Suppressor macrophage treated with lipopolysaccharide for 1 hour (primary cell): ENCODE results near the gene ZBTB7C.
"Not testable (repeated sequence)": the region's sequence is repeated elsewhere in the genome, so short reads cannot be mapped to it uniquely, and the experiment has no call there.

Source experiments
- DNase-seq, 3 donors: peaks; one replicate each; pipeline ENCODE4 v3.0.0-alpha.2; 2020 to 2022

The ZBTB7C gene

GRCh38 chr18:48408727-48409590 is at the start of gene ZBTB7C:
Gene ZBTB7C, minus strand, starts transcription at chr18:48409383.
- DNase-seq = peak; percentile 56 to 84 (median 67)

GRCh38 chr18:48456838-48457237 is 47.7 kb upstream of the ZBTB7C start:
- DNase-seq = no peak

- peak in 2 of 3 donors; percentile 17 to 20 for DNase-seq
Observed at GRCh38 chr18:48455555-48456478, 46.6 kb upstream of the ZBTB7C start.

GRCh38 chr18:48454261-48454757 is 45.1 kb upstream of the ZBTB7C start:
- DNase-seq = no peak

GRCh38 chr18:48453330-48454066 is 44.3 kb upstream of the ZBTB7C start:
- DNase-seq = no peak

GRCh38 chr18:48452861-48453323 is 43.7 kb upstream of the ZBTB7C start:
- DNase-seq = peak in 1 of 3 donors; percentile 26

- no peak for DNase-seq
Observed at GRCh38 chr18:48450685-48451084, 41.5 kb upstream of the ZBTB7C start.

- peak; percentile 84 to 90 (median 89) for DNase-seq
Observed at GRCh38 chr18:48446582-48447225, 37.5 kb upstream of the ZBTB7C start.

DNA sequence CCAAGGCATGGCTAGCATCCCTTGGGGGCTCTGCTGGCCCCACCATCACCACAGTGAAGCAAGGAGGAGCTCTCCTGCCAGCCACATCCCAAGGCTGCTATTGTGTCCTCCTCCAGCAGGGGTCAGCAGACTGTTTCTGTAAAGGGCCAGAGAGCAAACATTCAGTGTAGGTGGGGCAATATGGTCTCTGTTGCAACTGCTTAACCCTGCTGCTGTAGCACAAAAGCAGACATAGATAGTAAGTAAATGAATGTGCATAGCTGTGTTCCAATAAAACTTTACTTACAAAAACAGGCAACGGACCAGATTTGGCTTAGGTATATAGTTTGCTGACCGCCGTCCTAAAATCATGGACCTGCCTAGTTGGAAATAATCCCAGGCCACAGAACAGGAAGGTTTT is 36.4 kb upstream of the ZBTB7C start:
- peak; percentile 90 to 95 (median 91) for DNase-seq

DNA sequence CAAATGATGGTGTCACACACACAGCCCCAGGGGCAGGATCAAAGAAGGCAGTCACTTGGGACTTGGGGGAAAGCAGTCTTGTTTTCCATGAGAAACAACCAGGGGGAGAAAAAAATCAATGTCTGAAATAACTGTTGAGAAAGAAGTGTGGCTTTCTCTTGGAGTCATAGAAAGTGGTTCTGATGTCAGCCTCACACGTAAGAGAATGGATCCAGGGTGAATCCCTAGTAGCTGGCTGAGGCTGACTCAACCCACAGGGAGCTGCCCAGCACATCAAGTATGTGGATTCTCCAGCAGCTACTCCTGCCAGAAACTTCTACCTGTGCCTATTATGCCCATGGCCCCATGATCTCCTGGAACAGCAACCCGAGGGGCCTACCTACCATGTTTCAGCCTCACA is 33.6 kb upstream of the ZBTB7C start:
- DNase-seq = peak; percentile 21 to 42 (median 36)

- no peak for DNase-seq
Observed at GRCh38 chr18:48441405-48441881, 32.3 kb upstream of the ZBTB7C start.

GRCh38 chr18:48440924-48441323 is 31.7 kb upstream of the ZBTB7C start:
- no peak for DNase-seq

DNA sequence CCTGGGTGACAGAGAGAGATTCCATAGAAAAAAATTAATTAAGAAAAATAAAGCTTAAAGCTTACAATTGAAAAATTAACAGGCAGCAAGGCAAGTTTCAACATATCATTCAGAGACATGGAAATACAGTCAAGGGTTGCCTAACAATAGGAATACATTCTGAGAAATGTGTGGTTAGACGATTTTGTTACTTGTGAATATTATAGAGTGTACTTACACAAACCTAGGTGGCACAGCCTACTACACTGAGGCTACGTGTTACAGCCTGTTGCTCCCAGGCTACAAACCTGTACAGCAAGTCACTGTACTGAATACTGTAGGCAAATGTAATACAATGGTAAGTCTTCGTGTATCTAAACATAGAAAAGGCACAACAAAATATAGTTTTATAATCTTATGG is 27.7 kb upstream of the ZBTB7C start:
- DNase-seq = no peak

GRCh38 chr18:48434382-48434781 is 25.2 kb upstream of the ZBTB7C start:
- not testable (repeated sequence) for DNase-seq

GRCh38 chr18:48433541-48433940 is 24.4 kb upstream of the ZBTB7C start:
- no peak for DNase-seq

GRCh38 chr18:48430150-48430549 is 21.0 kb upstream of the ZBTB7C start:
- DNase-seq = peak; percentile 76 to 86 (median 81)

- no peak for DNase-seq
Observed at GRCh38 chr18:48428475-48429177, 19.4 kb upstream of the ZBTB7C start.

GRCh38 chr18:48422947-48423378 is 13.8 kb upstream of the ZBTB7C start:
- DNase-seq = no peak

- peak in 2 of 3 donors; percentile 28 to 58 for DNase-seq
Observed at GRCh38 chr18:48419277-48420022, 10.3 kb upstream of the ZBTB7C start.
